Liver (tissue), 3 donors: ENCODE measurements around the gene GRPEL2.
A peak's percentile ranks its signal among the peaks of the same experiment; 100 is the strongest.

ENCODE experiments used
- RAD21 ChIP-seq, 2 donors: IDR thresholded peaks; 2 replicates each; pipeline ENCODE4 v1.6.1; 2016; ENCODE audit warnings: antibody characterized with exemption in 2 of 2, mild to moderate bottlenecking in 2 of 2
- TF ChIP-seq, protein P1 (sequence below): fragments of 150-350 bp; IDR thresholded peaks from 2 replicates; pipeline ENCODE4 v1.5.1; 2017; ENCODE audit warnings: improper control_type of control experiment, low read depth, low read length; ENCODE audit not compliant: missing input control
- donor health status: healthy.
- donor health status: healthy.

DNA sequence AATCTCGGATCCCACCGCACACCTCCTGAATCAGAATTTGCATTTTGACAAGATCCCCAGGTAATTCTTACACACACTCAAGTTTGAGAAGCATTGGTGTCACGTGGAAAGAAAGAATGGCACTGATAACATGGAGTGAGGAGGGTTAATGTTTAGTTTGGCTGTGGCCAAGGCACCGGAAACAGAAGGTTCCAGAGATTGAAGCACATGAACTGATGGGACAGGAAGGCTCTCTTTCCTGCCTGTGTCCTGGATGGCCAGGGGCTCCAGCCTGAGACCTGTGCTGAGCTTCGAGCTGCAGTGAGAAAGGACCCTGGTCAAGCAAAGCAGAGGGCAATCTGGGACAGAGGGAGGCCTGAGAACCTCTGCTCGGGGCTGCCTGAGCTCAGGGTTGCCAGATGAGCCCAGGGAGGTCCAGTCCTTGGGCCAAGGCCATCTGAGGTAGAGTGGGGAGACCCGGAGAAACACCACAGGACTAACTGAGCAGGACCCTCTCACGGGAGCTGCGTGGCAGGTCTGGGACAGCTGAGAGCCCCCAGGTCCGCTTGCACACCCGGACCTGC, 46.4 kb upstream of the GRPEL2 start:
- TF ChIP-seq, protein P1, sequence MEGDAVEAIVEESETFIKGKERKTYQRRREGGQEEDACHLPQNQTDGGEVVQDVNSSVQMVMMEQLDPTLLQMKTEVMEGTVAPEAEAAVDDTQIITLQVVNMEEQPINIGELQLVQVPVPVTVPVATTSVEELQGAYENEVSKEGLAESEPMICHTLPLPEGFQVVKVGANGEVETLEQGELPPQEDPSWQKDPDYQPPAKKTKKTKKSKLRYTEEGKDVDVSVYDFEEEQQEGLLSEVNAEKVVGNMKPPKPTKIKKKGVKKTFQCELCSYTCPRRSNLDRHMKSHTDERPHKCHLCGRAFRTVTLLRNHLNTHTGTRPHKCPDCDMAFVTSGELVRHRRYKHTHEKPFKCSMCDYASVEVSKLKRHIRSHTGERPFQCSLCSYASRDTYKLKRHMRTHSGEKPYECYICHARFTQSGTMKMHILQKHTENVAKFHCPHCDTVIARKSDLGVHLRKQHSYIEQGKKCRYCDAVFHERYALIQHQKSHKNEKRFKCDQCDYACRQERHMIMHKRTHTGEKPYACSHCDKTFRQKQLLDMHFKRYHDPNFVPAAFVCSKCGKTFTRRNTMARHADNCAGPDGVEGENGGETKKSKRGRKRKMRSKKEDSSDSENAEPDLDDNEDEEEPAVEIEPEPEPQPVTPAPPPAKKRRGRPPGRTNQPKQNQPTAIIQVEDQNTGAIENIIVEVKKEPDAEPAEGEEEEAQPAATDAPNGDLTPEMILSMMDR, result no peak
- TF ChIP-seq RAD21 (IDR thresholded peaks at IDR 0.05), result peak in 1 of 2 donors; percentile 21
